ENCODE data around the gene SDR39U1.

Gene SDR39U1

DNA sequence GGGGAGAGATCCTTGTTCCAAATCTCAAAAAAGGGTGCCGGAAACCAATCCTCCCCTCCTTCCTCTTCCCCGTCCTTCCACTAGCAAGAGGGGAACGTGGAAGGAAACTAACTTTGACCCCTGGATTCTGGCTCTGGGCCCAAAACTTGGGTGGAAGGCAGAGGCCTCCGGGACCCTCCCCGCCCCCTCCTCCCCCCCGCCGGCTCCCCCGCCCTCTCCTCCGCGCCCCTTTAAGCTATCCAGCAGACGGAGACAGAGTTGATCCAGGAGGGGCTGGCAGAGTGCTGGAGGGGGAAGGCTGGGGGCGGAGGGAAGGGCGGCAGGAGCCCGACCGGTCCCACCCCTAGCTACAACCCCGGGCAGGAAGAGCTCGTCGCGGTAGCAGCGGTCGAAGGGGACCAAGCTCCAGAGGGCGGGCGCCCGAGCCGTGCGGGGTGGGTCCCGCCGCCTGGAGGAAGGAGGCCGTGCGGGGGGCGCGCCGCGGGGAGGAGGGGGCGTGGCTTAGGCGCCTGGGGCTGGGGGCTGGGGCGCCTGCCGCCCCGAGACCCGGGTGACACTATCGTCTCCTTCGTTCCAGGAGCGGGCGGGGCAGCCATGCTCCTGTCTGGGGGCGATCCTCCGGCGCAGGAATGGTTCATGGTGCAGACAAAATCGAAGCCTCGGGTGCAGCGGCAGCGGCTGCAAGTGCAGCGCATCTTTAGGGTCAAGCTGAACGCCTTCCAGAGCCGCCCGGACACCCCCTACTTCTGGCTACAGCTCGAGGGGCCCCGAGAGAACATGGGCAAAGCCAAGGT, 43.7 kb downstream of the SDR39U1 start, which contains the start of gene NYNRIN:
NYNRIN (plus strand) TSS at position 351 of the 794 bp plus-strand sequence; CDS start at position 595, 244 bp downstream.
- TF ChIP-seq, protein P1, sequence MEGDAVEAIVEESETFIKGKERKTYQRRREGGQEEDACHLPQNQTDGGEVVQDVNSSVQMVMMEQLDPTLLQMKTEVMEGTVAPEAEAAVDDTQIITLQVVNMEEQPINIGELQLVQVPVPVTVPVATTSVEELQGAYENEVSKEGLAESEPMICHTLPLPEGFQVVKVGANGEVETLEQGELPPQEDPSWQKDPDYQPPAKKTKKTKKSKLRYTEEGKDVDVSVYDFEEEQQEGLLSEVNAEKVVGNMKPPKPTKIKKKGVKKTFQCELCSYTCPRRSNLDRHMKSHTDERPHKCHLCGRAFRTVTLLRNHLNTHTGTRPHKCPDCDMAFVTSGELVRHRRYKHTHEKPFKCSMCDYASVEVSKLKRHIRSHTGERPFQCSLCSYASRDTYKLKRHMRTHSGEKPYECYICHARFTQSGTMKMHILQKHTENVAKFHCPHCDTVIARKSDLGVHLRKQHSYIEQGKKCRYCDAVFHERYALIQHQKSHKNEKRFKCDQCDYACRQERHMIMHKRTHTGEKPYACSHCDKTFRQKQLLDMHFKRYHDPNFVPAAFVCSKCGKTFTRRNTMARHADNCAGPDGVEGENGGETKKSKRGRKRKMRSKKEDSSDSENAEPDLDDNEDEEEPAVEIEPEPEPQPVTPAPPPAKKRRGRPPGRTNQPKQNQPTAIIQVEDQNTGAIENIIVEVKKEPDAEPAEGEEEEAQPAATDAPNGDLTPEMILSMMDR (IDR thresholded peaks at IDR 0.05; ENCODE audit: low read depth, low read length, missing control alignments), result no peak
- no peak for DNase-seq (ENCODE audit: low read depth)
- H3K4me3 ChIP-seq (ENCODE audit: low read depth, low read length), result no peak within 1 kb of the TSS

DNA sequence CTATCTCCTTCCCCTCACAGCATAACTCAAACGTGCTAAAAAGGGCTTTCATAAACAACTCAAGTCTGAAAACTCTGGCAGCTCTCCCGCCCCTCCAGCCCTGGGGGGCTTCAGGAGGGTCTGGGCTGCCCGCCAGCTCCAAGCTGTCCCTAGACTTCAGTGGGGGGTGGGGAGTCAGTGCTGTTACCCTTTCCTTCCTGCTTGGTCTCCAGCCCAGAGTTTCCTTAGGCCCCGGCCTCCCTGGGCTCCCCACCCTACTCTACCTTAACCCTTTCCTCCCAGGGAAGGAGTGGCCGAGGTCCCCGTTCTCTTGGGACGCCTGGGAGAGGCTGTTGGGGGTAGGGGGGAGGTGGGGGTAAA, 44.3 kb downstream of the SDR39U1 start:
- TF ChIP-seq, protein P1 (IDR thresholded peaks at IDR 0.05; ENCODE audit: low read depth, low read length, missing control alignments), result no peak
- no peak overlapping the region for H3K4me3 ChIP-seq (ENCODE audit: low read depth, low read length)
- DNase-seq (ENCODE audit: low read depth), result no peak

DNA sequence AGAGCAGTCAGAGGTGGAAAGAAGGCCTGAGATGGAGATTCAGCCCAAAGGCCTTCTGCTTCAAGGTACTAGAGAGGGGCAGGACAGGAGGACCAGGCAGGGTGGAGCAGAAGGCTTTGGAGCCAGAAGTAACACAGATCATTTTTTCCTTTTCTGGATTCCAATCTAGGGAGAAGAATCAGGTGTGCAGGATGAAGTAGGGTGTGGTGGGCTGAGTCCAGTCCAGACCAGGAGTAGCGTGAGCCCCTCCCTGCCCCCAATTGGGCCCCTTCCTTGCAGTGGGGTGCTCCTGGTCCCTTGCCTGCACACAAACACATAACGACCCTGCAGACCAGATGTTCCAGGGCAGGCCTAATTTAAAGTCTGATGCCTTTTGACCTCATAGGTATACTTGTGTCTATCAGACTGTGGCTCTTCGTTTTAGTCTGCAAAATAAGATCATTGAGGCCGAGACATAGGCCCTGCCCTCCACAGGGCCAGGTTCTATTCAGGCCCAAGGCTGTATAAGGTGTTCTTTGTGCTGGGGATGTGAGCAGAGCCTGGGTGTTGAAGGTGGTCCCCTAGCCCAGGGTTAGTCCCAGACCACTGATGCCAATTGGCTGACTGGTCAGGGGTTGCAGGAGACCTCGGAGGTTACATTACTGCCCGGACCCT, 44.8 kb downstream of the SDR39U1 start:
- no peak overlapping the region for H3K4me3 ChIP-seq (ENCODE audit: low read depth, low read length)
- TF ChIP-seq, protein P1 (IDR thresholded peaks at IDR 0.05; ENCODE audit: low read depth, low read length, missing control alignments), result no peak
- DNase-seq (ENCODE audit: low read depth), result no peak

DNA sequence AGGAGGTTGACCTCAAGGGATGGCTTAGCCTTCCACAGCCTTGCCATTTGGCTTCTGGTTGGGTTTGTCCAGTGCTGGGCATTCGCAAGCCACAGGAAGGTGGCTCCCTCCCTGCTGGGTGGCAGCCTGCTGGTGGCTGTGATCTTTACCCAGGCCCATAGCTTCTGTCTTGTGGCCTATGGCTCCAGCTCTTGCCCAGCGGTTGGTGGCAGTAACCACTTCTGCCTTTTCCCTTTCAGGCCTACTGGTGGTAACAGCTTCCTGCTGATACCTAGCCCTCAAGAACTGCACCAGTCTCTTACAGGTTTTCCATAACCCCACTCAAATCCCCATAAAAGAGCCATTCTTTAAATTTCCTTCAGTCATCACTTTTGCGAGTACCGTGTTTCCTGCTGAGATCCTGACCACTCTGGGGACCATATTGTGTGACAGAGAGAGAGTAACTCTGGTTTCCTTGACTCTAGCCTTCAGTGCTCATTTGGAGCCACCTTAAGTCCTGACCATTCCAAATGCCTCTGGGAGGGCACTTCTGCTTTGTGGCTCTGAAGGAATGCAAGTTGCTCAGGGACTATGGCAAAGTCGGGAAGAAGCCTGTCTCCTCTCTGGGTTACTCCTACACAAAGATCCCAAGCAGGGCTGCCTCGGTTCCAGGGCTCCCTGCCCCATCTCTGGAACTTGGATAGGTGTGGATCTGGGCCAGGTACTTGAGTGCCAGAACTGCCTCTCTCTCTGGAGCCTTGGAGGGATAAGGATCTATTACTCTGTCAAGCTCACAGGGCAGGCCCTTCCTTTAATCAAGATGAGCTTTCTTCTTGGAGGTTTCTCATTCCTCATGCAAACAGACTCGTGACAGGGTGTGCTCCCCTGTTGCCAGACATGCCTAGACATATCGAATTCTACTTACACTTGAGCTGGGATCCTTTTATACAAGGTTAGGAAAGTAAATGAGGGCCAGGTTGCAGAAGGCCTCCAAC, 46.7 kb downstream of the SDR39U1 start:
- TF ChIP-seq, protein P1 (IDR thresholded peaks at IDR 0.05; ENCODE audit: low read depth, low read length, missing control alignments), result no peak
- H3K4me3 ChIP-seq (ENCODE audit: low read depth, low read length), result no peak overlapping the region
- no peak for DNase-seq (ENCODE audit: low read depth)

DNA sequence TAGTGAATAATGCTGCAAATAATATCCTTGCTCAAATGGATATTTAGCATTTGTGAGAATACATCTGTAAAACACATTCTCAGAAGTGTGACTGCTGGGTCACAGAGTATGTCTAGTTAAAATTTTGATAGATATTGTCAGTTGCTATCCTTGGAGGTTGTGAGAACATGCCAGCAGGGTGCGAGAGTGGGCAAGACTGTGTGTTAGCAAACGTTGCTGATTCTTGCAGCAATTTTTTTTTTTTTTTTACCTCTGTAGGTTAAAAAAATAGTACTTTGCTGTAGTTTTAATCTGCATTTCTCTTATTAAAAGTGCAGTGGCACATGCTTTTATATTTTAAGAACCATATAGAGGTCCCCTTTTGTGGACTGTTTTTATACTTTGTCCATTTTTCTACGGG, 48.3 kb downstream of the SDR39U1 start:
- no peak overlapping the region for H3K4me3 ChIP-seq (ENCODE audit: low read depth, low read length)
- DNase-seq (ENCODE audit: low read depth), result no peak
- TF ChIP-seq, protein P1 (IDR thresholded peaks at IDR 0.05; ENCODE audit: low read depth, low read length, missing control alignments), result no peak

DNA sequence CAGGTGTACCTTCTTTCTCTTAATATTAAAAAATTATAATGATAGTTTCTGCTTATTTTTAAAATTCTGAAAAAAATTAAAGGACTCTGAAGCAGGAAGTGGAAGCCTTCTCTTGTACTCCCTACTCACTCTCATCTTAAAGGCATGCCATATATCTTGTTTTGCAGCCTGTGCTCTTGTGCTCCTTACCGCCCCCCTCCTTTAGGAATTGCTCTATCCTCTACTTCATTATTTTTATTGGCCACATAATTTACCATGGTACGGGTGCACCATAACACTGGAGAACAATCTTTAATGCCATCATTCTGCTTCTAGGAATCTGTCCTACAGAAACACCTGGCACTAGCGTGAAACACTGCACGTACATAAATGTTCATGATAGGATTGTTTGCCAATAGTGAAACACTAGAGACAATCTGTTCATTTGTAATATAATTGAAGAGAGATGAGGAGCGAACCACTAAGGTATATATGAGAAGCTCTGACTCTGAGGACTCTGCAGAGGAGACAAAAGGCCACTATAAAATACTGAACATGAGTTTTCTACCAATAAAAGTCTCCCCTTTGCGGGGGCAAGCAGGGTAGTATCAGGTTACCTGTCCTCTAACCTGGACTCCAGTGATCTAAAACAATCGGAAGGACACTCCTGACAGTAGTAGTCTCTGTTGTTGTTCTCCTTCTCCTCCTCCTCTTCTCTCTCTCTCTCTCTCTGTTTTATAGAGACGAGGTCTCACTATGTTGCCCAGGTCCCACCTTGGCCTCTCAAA, 50.1 kb downstream of the SDR39U1 start:
- TF ChIP-seq, protein P1 (IDR thresholded peaks at IDR 0.05; ENCODE audit: low read depth, low read length, missing control alignments), result no peak
- H3K4me3 ChIP-seq (ENCODE audit: low read depth, low read length), result no peak overlapping the region
- no peak for DNase-seq (ENCODE audit: low read depth)

All from GM12864 (cell line).